K562 (cell line): ENCODE results near the gene ETV7. TPM values are rescaled to one million over a fixed set of nuclear protein-coding genes. Genes with fewer than 3 reads are reported as not detected.
A peak's percentile ranks its signal among the peaks of the same experiment; 100 is the strongest.

Experiments
- ATAC-seq: fragments of 200-7000 bp; cut with Tn5 transposase; 3 replicates; pipeline ENCODE4 v1.9.1; 2020; ENCODE audit warnings: moderate library complexity
- BruUV-seq: library from RNA; stranded (reverse); fragments of 400-500 nt; replicated peaks from 2 replicates; lab custom pipeline; 2021; lab: Mats Ljungman, UMichigan
- CTCF ChIA-PET: fragments of 300-600 bp; formaldehyde crosslinking; extraction: SDS; loops from one replicate; lab custom pipeline; 2021; ENCODE audit warnings: low intra/inter-chr PET ratio; lab: Yijun Ruan, JAX
- POLR2A ChIA-PET: fragments of 300-600, 350-650 bp; sonication (Branson Sonifier 250); formaldehyde crosslinking; extraction: SDS; loops from one replicate; lab custom pipeline; 2021; ENCODE audit warnings: antibody characterized with exemption, inconsistent platforms; lab: Yijun Ruan, JAX
- DNase-seq, 4 experiments: peaks; one replicate each; pipeline versions ENCODE4 v3.0.0 to v3.0.0-alpha.2; 2011 to 2018; ENCODE audit warnings: low spot score in 3 of 4, mixed read lengths in 3 of 4; ENCODE audit errors: extremely low read depth in 1 of 4
- FAIRE-seq: peaks from 2 replicates; lab custom pipeline; 2011; peaks lifted over from hg19 to GRCh38; lab: Jason Lieb, UNC
- H2AFZ ChIP-seq: 2 replicates; pipeline ENCODE4 v1.6.0; 2011; ENCODE audit warnings: low read depth, low read length, control low read depth, inconsistent platforms
- H3K27ac ChIP-seq: fragments of 200-600 bp; 3 replicates; pipeline ENCODE4 v1.8.0; 2011; ENCODE audit warnings: low read depth, mild to moderate bottlenecking, control low read depth, inconsistent platforms, low read length, moderate library complexity, mixed read lengths; ENCODE audit errors: extremely low read depth
- H3K27me3 ChIP-seq, 2 experiments: fragments of 300-600 bp in 1 of 2; 2 replicates in 1 of 2; 3 replicates in 1 of 2; pipeline versions ENCODE4 v1.6.0 to v1.8.0; 2011; ENCODE audit warnings: inconsistent platforms in 2 of 2, low read length in 2 of 2, mild to moderate bottlenecking in 1 of 2, mixed read lengths in 1 of 2, moderate library complexity in 1 of 2; ENCODE audit not compliant: control insufficient read depth in 2 of 2, insufficient read depth in 2 of 2
- H3K36me3 ChIP-seq: fragments of 300-600 bp; 3 replicates; pipeline ENCODE4 v1.8.0; 2011; ENCODE audit warnings: mild to moderate bottlenecking, low read length, inconsistent platforms; ENCODE audit not compliant: control insufficient read depth, insufficient read depth
- H3K4me1 ChIP-seq, 2 experiments: fragments of 200-600 bp in 1 of 2; replicated peaks in 1 of 2; 2 replicates in 1 of 2; 3 replicates in 1 of 2; pipeline versions ENCODE4 v1.5.1 to v1.8.0; 2011; ENCODE audit warnings: inconsistent platforms in 2 of 2, low read length in 2 of 2, mild to moderate bottlenecking in 1 of 2, mixed read lengths in 1 of 2, moderate library complexity in 1 of 2; ENCODE audit not compliant: control insufficient read depth in 2 of 2, insufficient read depth in 2 of 2
- H3K4me2 ChIP-seq: 2 replicates; pipeline ENCODE4 v1.6.1; 2011; ENCODE audit warnings: low read length, control low read depth, inconsistent platforms, mixed read lengths; ENCODE audit not compliant: insufficient read depth
- H3K4me3 ChIP-seq: fragments of 200-600 bp; sonication (generic), shearing (Covaris generic); 2 replicates; pipeline ENCODE4 v1.5.1; 2016; ENCODE audit warnings: control low read depth, inconsistent platforms
- H3K79me2 ChIP-seq: fragments of 200-600 bp; 3 replicates; pipeline ENCODE4 v1.8.0; 2011; ENCODE audit warnings: low read length, inconsistent platforms; ENCODE audit not compliant: control insufficient read depth, insufficient read depth
- H3K9ac ChIP-seq, 2 experiments: 2 replicates each; pipeline versions ENCODE4 v1.6.0 to v1.6.1; 2011; ENCODE audit warnings: low read depth in 2 of 2, low read length in 2 of 2, control low read depth in 1 of 2, inconsistent platforms in 1 of 2, mild to moderate bottlenecking in 1 of 2, mixed read lengths in 1 of 2; ENCODE audit not compliant: insufficient read depth in 1 of 2
- H3K9me1 ChIP-seq: one replicate; pipeline ENCODE4 v1.6.0; 2011; ENCODE audit warnings: inconsistent platforms, mild to moderate bottlenecking, low read length, moderate library complexity; ENCODE audit not compliant: control insufficient read depth, insufficient read depth
- H3K9me3 ChIP-seq: replicated peaks from 2 replicates; pipeline ENCODE4 v1.5.1; 2011; ENCODE audit warnings: low read depth, low read length, inconsistent platforms; ENCODE audit not compliant: control insufficient read depth, insufficient read depth
- H4K20me1 ChIP-seq: replicated peaks from 2 replicates; pipeline ENCODE4 v1.6.1; 2011; ENCODE audit warnings: low read length, inconsistent platforms, mixed read lengths; ENCODE audit not compliant: control insufficient read depth, insufficient read depth
- DACH1 ChIP-seq: fragments of 450-650 bp; IDR thresholded peaks from 2 replicates; pipeline ENCODE4 v1.6.1; 2018; ENCODE audit not compliant: partially characterized antibody
- PURB ChIP-seq: sonication (generic); formaldehyde crosslinking; IDR thresholded peaks from 2 replicates; pipeline ENCODE4 v1.9.0; 2021; ENCODE audit warnings: low read depth, mild to moderate bottlenecking, missing genetic modification reagents
- ZKSCAN1 ChIP-seq: fragments of 150-350 bp; IDR thresholded peaks from 2 replicates; pipeline ENCODE4 v1.6.1; 2016; ENCODE audit warnings: low read depth, low read length
- WGBS: fragments of 100-300 bp; shearing (Covaris generic); methylation state at CpG from one replicate; pipeline ENCODE4 v1.1.6; 2016; ENCODE audit warnings: low coverage, mixed read lengths; ENCODE audit not compliant: insufficient coverage; ENCODE audit errors: missing lambda C conversion rate; 5-methylcytosine and 5-hydroxymethylcytosine counted together
- in situ Hi-C: fragments of 300-500 bp; cut with MboI; formaldehyde crosslinking; loops from 4 replicates; pipeline ENCODE4 v1.15.0; 2018; ENCODE audit warnings: inconsistent platforms, mixed read lengths
- intact Hi-C: fragments of 100-400 bp; cut with micrococcal nuclease; formaldehyde crosslinking; loops from 2 replicates; pipeline ENCODE4 v1.14.2; 2022
- polyA plus RNA-seq, 8 experiments: library from polyadenylated mRNA; depleted of rRNA in 4 of 8; stranded (reverse) in 5 of 8; unstranded in 3 of 8; fragments of >200 nt; fragmentation: Nextera tagmentation in 2 of 8; fragmentation: Illumina TruSeq in 1 of 8; extraction: Ambion mirVana in 2 of 8; extraction: Trizol in 1 of 8; gene quantifications; 2 replicates each; pipeline versions ENCODE4 v1.2.1 to v1.2.3, GENCODE V29; 2011 to 2014; ENCODE audit warnings: inconsistent platforms in 1 of 8, missing spikeins in 1 of 8
- total RNA-seq, 7 experiments: library from RNA; depleted of rRNA in 6 of 7; stranded (reverse); fragments of >200 nt in 6 of 7; fragmentation: Illumina TruSeq in 2 of 7; extraction: Trizol in 2 of 7; gene quantifications; 2 replicates each; pipeline versions ENCODE4 v1.2.1 to v1.2.3, GENCODE V29; 2011 to 2021; ENCODE audit warnings: low replicate concordance in 1 of 7
- TF ChIP-seq, protein P1 (sequence below): fragments of 250-450 bp; sonication (Bioruptor Pico); IDR thresholded peaks from 2 replicates; pipeline ENCODE4 v1.5.0; 2022; ENCODE audit warnings: mild to moderate bottlenecking
- TF ChIP-seq, protein P2 (sequence below): fragments of 450-650 bp; IDR thresholded peaks from 2 replicates; pipeline ENCODE4 v1.7.1; 2018; ENCODE audit warnings: mild to moderate bottlenecking, low read depth; ENCODE audit not compliant: partially characterized antibody
- TF ChIP-seq, protein P3 (sequence below), 2 experiments: fragments of 450-650 bp; formaldehyde crosslinking in 1 of 2; IDR thresholded peaks; 2 replicates each; pipeline versions ENCODE4 v1.4.0 to v1.6.1; 2014 to 2020; ENCODE audit warnings: mild to moderate bottlenecking in 2 of 2, borderline replicate concordance in 1 of 2, low read depth in 1 of 2

ETV7 gene
- total and polyA plus RNA-seq, 9 of the 15 experiments (the other 6 are each of a cell fraction or from before 2014, with no cell fraction given), result 0.07 to 0.22 (median 0.14) TPM; not detected in 3

DNA sequence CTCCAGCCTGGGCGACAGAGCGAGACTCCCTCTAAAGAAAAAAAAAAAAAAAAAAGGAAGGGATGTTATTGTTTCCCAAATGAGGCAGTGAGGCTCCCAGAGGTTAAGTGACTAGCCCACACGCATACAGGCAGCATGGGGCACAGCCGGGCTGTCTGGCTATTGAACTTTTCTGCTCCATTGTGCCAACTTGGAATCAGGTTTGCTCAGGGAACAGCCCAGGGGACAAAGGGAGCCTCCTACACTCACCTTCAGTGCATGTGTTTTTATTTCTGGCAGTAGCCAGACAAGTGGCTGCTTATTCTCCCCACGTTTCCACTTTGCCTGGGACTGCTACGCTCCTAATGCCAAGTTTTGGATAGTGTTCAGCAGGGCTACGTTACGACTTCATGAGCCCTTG is 10.7 kb downstream of the ETV7 start (continued):
- TF ChIP-seq, protein P1, sequence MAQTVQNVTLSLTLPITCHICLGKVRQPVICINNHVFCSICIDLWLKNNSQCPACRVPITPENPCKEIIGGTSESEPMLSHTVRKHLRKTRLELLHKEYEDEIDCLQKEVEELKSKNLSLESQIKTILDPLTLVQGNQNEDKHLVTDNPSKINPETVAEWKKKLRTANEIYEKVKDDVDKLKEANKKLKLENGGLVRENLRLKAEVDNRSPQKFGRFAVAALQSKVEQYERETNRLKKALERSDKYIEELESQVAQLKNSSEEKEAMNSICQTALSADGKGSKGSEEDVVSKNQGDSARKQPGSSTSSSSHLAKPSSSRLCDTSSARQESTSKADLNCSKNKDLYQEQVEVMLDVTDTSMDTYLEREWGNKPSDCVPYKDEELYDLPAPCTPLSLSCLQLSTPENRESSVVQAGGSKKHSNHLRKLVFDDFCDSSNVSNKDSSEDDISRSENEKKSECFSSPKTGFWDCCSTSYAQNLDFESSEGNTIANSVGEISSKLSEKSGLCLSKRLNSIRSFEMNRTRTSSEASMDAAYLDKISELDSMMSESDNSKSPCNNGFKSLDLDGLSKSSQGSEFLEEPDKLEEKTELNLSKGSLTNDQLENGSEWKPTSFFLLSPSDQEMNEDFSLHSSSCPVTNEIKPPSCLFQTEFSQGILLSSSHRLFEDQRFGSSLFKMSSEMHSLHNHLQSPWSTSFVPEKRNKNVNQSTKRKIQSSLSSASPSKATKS (CRISPR knock-in tag), result no peak
- TF ChIP-seq, protein P2, sequence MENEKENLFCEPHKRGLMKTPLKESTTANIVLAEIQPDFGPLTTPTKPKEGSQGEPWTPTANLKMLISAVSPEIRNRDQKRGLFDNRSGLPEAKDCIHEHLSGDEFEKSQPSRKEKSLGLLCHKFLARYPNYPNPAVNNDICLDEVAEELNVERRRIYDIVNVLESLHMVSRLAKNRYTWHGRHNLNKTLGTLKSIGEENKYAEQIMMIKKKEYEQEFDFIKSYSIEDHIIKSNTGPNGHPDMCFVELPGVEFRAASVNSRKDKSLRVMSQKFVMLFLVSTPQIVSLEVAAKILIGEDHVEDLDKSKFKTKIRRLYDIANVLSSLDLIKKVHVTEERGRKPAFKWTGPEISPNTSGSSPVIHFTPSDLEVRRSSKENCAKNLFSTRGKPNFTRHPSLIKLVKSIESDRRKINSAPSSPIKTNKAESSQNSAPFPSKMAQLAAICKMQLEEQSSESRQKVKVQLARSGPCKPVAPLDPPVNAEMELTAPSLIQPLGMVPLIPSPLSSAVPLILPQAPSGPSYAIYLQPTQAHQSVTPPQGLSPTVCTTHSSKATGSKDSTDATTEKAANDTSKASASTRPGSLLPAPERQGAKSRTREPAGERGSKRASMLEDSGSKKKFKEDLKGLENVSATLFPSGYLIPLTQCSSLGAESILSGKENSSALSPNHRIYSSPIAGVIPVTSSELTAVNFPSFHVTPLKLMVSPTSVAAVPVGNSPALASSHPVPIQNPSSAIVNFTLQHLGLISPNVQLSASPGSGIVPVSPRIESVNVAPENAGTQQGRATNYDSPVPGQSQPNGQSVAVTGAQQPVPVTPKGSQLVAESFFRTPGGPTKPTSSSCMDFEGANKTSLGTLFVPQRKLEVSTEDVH, result no peak
- no peak for TF ChIP-seq PURB

DNA sequence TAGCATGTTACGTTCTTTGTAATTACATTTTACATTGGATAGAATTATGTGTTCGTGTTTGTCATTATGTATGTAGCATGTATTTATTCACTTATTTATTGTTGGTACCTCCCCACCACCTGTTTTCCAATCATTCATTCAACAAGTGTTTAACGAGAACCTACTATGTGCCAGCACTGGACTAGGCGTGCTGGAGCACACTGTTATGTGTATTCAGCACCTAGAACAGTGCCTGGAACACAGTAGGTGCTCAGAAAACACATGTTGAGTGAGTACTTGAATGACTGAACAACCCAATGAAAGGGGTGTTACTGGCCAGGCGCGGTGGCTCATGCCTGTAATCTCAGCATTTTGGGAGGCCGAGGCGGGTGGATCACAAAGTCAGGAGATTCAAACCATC is 11.3 kb downstream of the ETV7 start:
- CTCF ChIA-PET, result no interaction called here
- no peak overlapping the region for H2AFZ ChIP-seq
- no peak overlapping the region for H3K9ac ChIP-seq
- TF ChIP-seq ZKSCAN1 (peak; percentile 88), DACH1 (no peak)
- TF ChIP-seq, protein P3, sequence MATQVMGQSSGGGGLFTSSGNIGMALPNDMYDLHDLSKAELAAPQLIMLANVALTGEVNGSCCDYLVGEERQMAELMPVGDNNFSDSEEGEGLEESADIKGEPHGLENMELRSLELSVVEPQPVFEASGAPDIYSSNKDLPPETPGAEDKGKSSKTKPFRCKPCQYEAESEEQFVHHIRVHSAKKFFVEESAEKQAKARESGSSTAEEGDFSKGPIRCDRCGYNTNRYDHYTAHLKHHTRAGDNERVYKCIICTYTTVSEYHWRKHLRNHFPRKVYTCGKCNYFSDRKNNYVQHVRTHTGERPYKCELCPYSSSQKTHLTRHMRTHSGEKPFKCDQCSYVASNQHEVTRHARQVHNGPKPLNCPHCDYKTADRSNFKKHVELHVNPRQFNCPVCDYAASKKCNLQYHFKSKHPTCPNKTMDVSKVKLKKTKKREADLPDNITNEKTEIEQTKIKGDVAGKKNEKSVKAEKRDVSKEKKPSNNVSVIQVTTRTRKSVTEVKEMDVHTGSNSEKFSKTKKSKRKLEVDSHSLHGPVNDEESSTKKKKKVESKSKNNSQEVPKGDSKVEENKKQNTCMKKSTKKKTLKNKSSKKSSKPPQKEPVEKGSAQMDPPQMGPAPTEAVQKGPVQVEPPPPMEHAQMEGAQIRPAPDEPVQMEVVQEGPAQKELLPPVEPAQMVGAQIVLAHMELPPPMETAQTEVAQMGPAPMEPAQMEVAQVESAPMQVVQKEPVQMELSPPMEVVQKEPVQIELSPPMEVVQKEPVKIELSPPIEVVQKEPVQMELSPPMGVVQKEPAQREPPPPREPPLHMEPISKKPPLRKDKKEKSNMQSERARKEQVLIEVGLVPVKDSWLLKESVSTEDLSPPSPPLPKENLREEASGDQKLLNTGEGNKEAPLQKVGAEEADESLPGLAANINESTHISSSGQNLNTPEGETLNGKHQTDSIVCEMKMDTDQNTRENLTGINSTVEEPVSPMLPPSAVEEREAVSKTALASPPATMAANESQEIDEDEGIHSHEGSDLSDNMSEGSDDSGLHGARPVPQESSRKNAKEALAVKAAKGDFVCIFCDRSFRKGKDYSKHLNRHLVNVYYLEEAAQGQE (IDR thresholded peaks at IDR 0.05; ENCODE audit: borderline replicate concordance), result peak; percentile 9; the same call in 1 of the 2 replicates
- TF ChIP-seq, protein P3 (CRISPR knock-in tag; IDR thresholded peaks at IDR 0.05; ENCODE audit: low read depth), result no peak
- H3K9me3 ChIP-seq, result no peaks in the 10 kb centered on the region
- H3K79me2 ChIP-seq, result no peaks in the 10 kb centered on the region
- peaks cover 0 to 6% of the 10 kb centered on the region in 2 experiments; a peak in 1 of 5 replicates for H3K4me1 ChIP-seq
- H3K36me3 ChIP-seq, result no peaks in the 10 kb centered on the region
- H3K4me3 ChIP-seq, result no peak overlapping the region
- POLR2A ChIA-PET, result interaction anchor here (0.8 kb wide), 1 partner anchor 9 kb away, joined by 3 read pairs; no protein-coding TSS in a partner anchor
- no peaks in the 10 kb centered on the region; the same call in 1 of the 2 replicates for H4K20me1 ChIP-seq
- H3K9me1 ChIP-seq, result no peaks in the 10 kb centered on the region
- 18% methylated on average over 8 of the region's 8 CpGs for WGBS
- ATAC-seq, result no peak
- no peak for FAIRE-seq
- no peak for DNase-seq
- BruUV-seq, result no TSS peak
- no peak overlapping the region for H3K4me2 ChIP-seq
- intact Hi-C loops (no loop called here), in situ Hi-C loops (no loop called here)
- H3K27ac ChIP-seq, result no peak overlapping the region
- peaks cover 44 to 85% of the 10 kb centered on the region in 2 experiments for H3K27me3 ChIP-seq
